Tibial artery (tissue), 4 donors: ENCODE measurements around the gene MATN4.

ENCODE experiments used
- DNase-seq, 2 donors: peaks; one replicate each; pipeline ENCODE4 v3.0.0-alpha.2; 2019
- H3K27ac ChIP-seq, 2 donors: fragments of 200-600 bp; sonication (generic) in 1 of 2; 1 replicate in 1 of 2; 2 replicates in 1 of 2; pipeline ENCODE4 v1.5.1; 2018 to 2019; ENCODE audit warnings: mild to moderate bottlenecking in 1 of 2
- H3K27me3 ChIP-seq, 2 donors: fragments of 200-600 bp; sonication (generic) in 1 of 2; one replicate each; pipeline versions ENCODE4 v1.5.1 to v1.6.0; 2016 to 2019
- H3K36me3 ChIP-seq, 3 donors: fragments of 200-600 bp; sonication (generic) in 2 of 3; one replicate each; pipeline ENCODE4 v1.5.1; 2016 to 2019; ENCODE audit warnings: mild to moderate bottlenecking in 2 of 3
- H3K4me1 ChIP-seq, 4 donors: fragments of 200-600 bp; sonication (generic) in 2 of 4; 1 replicate in 3 of 4; 2 replicates in 1 of 4; pipeline ENCODE4 v1.5.1; 2016 to 2019
- H3K4me3 ChIP-seq, 2 donors: fragments of 200-600 bp; sonication (generic) in 1 of 2; 1 replicate in 1 of 2; 2 replicates in 1 of 2; pipeline ENCODE4 v1.5.1; 2018 to 2019; ENCODE audit warnings: mild to moderate bottlenecking in 2 of 2
- H3K9me3 ChIP-seq, 3 donors: fragments of 200-600 bp; sonication (generic) in 1 of 3; one replicate each; pipeline ENCODE4 v1.5.1; 2016 to 2019
- CTCF ChIP-seq, 2 experiments: fragments of 200-600 bp in 1 of 2; fragments of 450-650 bp in 1 of 2; IDR thresholded peaks; one replicate each; pipeline ENCODE4 v1.5.1; 2017 to 2019; ENCODE audit warnings: antibody characterized with exemption in 2 of 2, mild to moderate bottlenecking in 1 of 2, moderate library complexity in 1 of 2
- intact Hi-C: fragments of 100-400 bp; cut with DNase I; formaldehyde crosslinking; loops from one replicate; pipeline ENCODE4 v1.15.0; 2023; ENCODE audit warnings: low total_unique reads

Gene MATN4

GRCh38 chr20:45282700-45283550 lies 25.2 kb downstream of the MATN4 start:
- no peaks in the 10 kb centered on the region for H3K9me3 ChIP-seq
- no peak overlapping the region for H3K4me3 ChIP-seq
- no peak for DNase-seq
- peaks cover 0 to 17% of the 10 kb centered on the region in 2 donors for H3K27me3 ChIP-seq
- no peaks in the 10 kb centered on the region for H3K36me3 ChIP-seq
- H3K4me1 ChIP-seq, result no peaks in the 10 kb centered on the region
- no peak overlapping the region for H3K27ac ChIP-seq
- TF ChIP-seq CTCF (IDR thresholded peaks at IDR 0.05), result no peak
- intact Hi-C loops, result no loop called here

GRCh38 chr20:45279992-45280391 lies 28.1 kb downstream of the MATN4 start:
- Histone ChIP-seq H3K4me1 (no peaks in the 10 kb centered on the region), H3K36me3 (no peaks in the 10 kb centered on the region), H3K27me3 (peaks cover 0 to 21% of the 10 kb centered on the region in 2 donors), H3K9me3 (no peaks in the 10 kb centered on the region), H3K4me3 (no peak overlapping the region), H3K27ac (no peak overlapping the region)
- intact Hi-C loops, result no loop called here
- no peak for TF ChIP-seq CTCF (IDR thresholded peaks at IDR 0.05)
- no peak for DNase-seq

GRCh38 chr20:45275338-45275737 lies 32.8 kb downstream of the MATN4 start:
- Histone ChIP-seq H3K36me3 (no peaks in the 10 kb centered on the region), H3K4me3 (no peak overlapping the region), H3K27ac (no peak overlapping the region), H3K4me1 (no peaks in the 10 kb centered on the region), H3K9me3 (no peaks in the 10 kb centered on the region), H3K27me3 (peaks cover 0 to 15% of the 10 kb centered on the region in 2 donors)
- intact Hi-C loops, result no loop called here
- no peak for DNase-seq
- no peak for TF ChIP-seq CTCF (IDR thresholded peaks at IDR 0.05)

- Histone ChIP-seq H3K36me3 (no peaks in the 10 kb centered on the region), H3K27ac (no peak overlapping the region), H3K9me3 (no peaks in the 10 kb centered on the region), H3K4me1 (no peaks in the 10 kb centered on the region), H3K27me3 (peaks cover 0 to 4% of the 10 kb centered on the region in 2 donors), H3K4me3 (no peak overlapping the region)
- intact Hi-C loops, result no loop called here
- DNase-seq, result no peak
- TF ChIP-seq CTCF (IDR thresholded peaks at IDR 0.05), result no peak
Observed at GRCh38 chr20:45269754-45270270, 38.3 kb downstream of the MATN4 start.

- peaks cover 0 to 4% of the 10 kb centered on the region in 2 donors for H3K27me3 ChIP-seq
- intact Hi-C loops, result no loop called here
- no peak for TF ChIP-seq CTCF (IDR thresholded peaks at IDR 0.05)
- no peak for DNase-seq
- H3K4me1 ChIP-seq, result no peaks in the 10 kb centered on the region
- H3K9me3 ChIP-seq, result no peaks in the 10 kb centered on the region
- H3K4me3 ChIP-seq, result no peak overlapping the region
- no peak overlapping the region for H3K27ac ChIP-seq
- no peaks in the 10 kb centered on the region for H3K36me3 ChIP-seq
Observed at GRCh38 chr20:45269056-45269455, 39.0 kb downstream of the MATN4 start.
